GM18505 (cell line): ENCODE data around the gene MEIS1.

Source experiments
- ATAC-seq: cut with Tn5 transposase; IDR thresholded peaks from one replicate; pipeline ENCODE4 v1.9.1; 2021; ENCODE audit not compliant: unreplicated experiment
- POLR2A ChIP-seq: IDR thresholded peaks from 4 replicates; pipeline ENCODE4 v1.6.1; 2011; ENCODE audit warnings: borderline replicate concordance; ENCODE audit not compliant: insufficient read depth, insufficient read length; ENCODE audit errors: extremely low read depth

The MEIS1 gene

DNA sequence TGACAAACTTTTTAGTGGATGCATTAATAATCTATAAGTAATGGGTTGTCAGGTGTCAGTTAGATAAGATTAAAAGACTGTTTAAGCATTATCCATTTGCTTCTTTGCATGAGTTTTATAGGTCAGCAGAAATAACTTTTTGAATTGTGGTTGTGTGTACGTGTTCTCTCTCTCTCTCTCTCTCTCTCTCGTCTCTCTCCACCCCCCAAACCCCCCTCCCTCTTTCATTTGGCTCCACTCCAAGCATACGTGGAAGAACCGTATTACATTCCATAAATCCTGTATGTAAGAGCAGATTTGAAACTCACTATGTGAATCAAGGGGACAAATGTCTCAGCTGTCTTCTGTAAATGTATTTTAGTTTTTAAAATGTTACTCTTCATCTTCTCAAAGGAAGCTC, 120.2 kb downstream of the MEIS1 start:
- TF ChIP-seq POLR2A, result no peak
- no peak for ATAC-seq

DNA sequence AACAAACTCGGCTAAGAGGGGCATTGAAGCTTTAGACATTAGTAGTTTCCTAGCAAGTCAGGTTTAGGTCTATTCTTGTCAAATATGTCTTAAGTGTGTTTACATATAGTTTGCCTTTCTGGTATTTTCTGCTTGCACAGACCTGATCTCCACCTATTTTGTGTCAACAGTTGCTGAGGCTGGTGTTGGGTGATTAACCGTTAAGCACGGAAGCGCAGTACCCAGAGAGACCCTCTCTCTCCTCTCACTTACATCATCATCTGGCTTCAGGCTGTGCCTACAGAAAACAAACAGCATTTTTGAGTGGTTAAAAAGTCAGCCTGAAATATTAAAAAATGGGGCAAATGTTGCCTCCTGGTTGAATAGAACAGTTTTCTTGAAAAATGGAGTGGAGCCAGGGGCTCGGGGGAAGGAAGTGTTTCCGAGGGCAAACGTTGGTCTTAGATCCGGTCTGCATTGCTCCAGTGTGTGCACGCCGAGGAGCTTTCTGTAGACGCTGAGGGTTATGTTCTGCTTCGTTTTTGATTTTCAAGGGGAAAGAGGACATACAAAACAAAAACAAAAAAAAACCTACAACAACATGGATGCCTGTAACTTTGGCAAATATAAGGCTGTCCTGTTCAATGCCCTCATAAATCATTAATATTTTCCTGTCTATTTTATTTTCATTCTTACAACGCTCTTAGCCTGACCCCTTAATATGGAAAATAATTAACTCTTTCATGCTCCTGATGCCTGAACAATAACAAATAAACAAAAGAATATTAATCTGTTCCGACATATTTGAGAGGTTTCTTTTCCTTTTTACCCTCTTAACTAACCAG, 120.8 kb downstream of the MEIS1 start:
- ATAC-seq, result no peak
- TF ChIP-seq POLR2A, result no peak

DNA sequence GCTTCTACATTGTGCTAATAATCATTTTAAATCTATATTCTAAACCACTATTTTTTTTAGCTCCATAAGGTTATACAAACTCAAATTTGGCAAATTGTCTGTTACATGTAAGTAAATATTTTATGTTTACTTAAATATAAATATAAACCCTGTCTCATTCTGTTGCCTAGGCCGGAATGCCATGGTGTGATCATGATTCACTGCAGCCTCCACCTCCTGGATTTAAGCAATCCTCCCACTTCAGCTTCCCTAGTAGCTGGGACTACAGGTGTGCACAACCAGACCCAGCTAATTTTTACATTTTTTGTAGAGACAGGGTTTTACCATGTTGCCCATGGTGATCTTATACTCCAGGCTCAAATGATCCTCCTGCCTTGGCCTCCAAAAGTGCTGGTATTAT, 124.7 kb downstream of the MEIS1 start:
- no peak for ATAC-seq
- no peak for TF ChIP-seq POLR2A

DNA sequence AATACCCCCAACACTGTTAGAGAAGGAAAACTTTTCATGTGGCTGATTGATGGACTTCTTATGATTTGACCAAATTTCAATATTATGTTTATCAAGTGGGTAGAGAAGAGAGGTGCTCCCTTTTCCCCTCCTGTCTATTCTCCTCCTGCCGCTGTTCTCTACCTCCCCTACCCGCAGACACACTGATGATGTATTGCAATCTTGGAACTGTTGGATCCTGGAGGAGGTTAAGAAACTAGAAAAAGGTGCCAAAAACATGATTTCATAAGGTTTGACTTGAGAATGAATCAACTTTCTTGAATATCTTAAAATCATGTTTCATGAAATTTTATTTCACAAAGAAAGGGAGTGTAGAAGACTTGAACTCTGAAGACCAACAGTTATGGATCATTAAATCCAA, 125.8 kb downstream of the MEIS1 start:
- TF ChIP-seq POLR2A, result no peak
- ATAC-seq, result no peak

DNA sequence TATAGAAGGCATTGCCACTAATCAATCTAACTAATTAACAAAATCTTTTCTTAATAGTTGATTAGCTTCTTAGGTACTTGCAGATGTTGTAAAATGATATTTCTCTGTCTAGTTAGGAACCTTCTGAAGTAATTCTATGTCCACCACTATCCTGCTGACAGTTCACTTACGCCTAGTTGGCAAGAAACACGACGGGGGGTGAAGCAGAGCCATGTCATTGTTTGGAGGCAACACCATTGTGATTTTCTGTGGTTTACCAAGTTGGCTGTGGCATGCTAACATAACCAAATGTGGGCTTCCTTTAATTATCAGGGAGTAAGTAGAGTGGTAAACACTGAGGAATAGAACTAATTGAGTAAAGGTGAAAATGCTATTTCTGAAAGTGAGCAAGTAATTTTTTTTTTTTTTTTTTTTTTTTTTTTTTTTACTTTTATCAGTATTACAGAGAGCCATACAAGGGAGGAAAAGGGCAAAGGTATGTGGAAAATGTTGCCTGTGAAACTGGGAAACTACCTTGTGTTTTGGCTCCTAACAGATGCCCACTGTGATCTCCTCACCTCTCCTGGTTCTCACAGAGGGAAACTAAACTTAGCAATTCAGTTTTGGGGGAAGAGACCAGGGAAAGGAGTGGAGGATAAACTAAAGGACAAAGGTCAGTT, 126.8 kb downstream of the MEIS1 start:
- no peak for TF ChIP-seq POLR2A
- ATAC-seq, result no peak

DNA sequence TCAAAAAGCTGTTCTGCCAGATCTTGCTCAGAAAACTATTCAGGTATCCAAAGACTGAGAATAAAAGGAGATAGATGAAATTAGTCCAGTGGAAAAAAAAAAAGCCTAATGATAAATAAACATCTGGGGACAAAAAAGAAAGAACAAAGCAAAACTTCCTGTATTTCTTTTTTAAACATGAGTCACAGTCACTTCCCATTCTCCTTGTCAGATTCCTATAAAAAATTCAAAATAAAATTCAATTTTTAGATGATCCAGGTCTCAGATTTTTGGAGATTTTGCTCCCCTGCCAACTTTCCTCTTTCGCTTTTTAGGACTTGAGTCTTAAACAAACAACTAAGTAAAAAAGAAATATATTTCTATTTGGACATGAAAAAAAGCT, 127.4 kb downstream of the MEIS1 start:
- ATAC-seq, result no peak
- no peak for TF ChIP-seq POLR2A

DNA sequence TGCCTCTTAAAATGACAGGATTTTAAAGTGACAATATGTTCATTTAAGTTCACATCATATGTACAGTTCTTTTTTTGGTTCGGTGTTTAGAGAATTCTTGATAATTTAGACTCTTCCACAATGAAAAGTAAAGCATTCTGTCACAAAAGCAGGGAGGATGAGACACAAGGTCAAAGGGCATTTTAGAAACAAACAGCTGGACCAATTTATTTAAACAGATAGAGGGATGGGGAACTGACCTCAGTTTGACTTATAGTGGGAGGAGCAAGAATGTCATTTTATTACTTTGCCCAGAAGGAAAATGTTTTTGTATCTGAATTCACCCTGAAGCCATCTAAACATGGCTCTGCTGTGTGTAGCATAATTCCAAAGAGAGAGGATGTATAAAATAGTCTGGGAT, 128.5 kb downstream of the MEIS1 start:
- no peak for ATAC-seq
- TF ChIP-seq POLR2A, result no peak

DNA sequence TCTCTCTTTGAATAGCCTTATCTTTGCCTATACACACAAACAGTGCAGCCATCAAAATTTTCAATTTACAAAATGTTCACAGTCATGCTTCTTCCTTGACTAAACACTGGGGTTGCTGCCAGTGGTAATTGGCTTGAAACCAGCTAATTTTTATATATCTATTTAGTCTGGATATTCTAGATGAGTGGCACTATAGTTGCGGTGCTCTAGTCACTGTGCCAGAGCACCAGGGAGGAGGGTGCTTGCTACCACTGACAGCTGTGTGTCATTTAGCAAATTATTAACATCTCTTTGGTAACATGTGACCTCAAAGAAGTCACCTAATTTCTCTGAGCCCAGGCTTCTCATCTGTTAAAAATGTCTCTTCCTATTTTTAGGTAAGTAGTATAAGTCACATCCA, 130.4 kb downstream of the MEIS1 start:
- ATAC-seq, result no peak
- TF ChIP-seq POLR2A, result no peak

DNA sequence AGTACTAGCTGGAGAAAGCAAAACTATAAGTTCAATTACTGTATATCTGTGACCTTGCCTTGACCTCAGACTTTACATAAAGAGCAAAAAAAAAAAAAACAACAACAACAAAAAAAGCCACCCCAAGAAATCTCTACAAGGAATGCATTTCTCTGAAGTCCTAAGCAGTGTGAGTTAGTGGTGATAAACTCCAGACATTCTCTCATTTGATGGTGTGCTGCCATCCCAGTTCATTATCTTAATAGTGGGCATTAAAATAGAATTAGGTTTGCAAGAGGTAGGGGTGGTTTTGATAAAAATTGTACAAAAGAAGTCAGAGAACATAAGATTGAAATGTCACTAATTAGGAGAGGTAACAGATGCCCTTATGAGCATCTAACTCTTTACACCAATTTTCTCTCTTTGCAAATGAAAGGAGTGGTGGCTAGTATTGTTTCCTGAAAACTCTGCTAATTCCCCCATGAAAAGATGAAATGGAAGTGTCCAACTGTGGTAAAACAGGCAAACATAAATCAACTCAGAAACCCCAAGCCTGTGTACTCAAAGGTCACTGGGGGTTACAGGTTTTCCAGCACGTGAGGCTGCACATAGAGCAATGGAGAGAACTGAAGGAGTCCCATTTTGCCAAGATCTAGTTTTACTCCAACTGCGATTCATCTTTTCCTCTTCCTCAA, 131.9 kb downstream of the MEIS1 start:
- TF ChIP-seq POLR2A, result no peak
- ATAC-seq, result no peak

DNA sequence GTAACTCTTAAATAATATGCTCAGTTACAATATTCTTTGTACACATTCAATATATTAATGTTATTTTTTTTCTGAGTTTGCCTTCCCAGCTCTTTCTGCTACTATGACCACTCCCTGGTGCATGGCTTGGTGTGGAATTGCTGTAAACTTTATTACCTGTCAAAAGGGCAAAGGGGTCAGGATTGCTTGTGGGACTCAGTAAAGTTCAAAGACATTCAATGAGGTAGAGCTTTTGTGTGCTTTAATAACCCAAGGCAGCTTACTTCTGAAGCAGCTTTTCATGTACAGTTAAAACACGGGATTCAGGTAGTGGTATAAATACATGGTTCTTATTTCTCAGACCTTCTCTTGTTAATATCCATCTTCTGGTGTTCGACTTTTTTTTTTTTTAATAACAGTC, 132.8 kb downstream of the MEIS1 start:
- ATAC-seq, result no peak

DNA sequence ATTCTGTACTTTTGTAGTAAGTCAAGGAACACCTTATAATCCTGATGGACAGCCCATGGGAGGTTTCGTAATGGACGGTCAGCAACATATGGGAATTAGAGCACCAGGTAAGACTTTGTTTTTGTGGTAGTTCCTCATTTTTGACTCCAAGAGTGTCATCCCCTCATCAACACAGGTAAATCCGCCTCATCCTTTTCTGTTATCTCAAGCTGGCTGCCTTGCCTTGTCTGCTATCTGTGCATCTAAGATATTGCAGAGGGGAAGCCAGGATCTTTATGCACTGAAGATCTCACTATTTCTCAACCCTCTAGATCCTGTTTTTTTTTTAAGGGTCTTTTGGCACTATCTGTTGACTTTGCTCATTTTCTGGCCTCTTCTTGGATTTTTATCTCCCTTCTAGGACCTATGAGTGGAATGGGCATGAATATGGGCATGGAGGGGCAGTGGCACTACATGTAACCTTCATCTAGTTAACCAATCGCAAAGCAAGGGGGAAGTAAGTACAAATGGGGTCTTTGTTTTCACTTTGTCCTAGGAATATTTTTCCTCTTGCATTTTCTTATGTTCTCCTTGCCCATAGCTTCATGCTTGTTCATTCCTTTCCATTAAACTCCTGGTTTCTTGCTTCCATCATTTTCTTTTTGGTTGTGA, 133.8 kb downstream of the MEIS1 start:
- ATAC-seq, result no peak
- no peak for TF ChIP-seq POLR2A

More for the DNA sequence above, 132.8 kb downstream of the MEIS1 start:
- TF ChIP-seq POLR2A, result no peak

DNA sequence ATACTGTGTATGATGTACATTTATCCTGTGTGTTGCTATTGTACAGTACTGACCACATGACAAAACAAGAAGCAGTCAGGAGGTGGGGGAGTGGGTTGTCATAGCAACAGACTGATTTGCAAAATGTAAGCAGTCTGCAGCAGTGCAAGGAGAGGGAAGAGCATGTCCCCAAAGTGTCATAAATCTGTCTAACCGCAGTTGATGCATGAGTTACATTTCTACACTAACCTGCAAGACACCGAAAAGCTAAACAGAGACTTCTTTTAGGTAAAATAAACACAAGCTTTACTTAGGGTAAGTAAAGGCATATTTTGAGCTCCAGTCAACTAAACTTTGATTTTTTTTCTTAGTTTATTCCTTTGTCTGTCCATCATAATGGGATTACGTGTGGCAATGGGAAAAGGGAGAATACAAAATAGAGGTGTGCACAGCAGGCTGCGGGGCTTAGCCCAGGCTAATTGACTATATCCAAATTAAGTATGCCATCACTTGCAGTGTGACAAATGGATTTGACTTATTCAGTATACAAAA, 134.5 kb downstream of the MEIS1 start:
- ATAC-seq, result no peak
- no peak for TF ChIP-seq POLR2A

DNA sequence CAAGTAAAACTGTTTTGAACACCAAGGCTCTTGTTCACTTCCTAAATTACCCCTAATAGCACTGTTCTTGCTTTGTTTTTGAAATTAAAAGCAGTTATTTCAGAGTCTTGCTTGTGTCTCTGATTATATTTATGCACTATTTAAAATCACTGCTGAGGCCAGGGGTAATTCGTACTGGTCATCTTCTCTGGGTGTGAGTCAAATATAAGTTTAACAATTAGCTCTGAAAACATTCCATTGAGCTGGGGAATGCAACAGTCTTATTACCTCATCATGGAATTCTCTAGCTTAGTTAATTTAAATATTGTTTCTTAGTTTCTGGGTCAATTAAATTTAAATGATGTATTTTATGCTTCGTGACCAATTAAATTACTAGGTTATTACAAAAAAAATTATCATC, 135.0 kb downstream of the MEIS1 start:
- no peak for ATAC-seq
- TF ChIP-seq POLR2A, result no peak
